ENCODE data around the gene TIGAR. TPM values are rescaled to one million over a fixed set of nuclear protein-coding genes. Genes with fewer than 3 reads are reported as not detected.

Gene TIGAR
- total RNA-seq, 1 experiment from 2014 or later, result 4.6 TPM

GRCh38 chr12:4289231-4289878, 31.7 kb upstream of the TIGAR start:
- ATAC-seq, result no peak
- Histone ChIP-seq H3K4me3 (ENCODE audit: low read length) (no peak overlapping the region), H3K4me1 (ENCODE audit: insufficient read depth, low read length) (no peaks in the 10 kb centered on the region), H3K27ac (ENCODE audit: low read length) (no peak overlapping the region), H3K9me2 (replicated peaks; ENCODE audit: low read length) (no peaks in the 10 kb centered on the region), H3K9me3 (ENCODE audit: low read length) (no peaks in the 10 kb centered on the region), H2AFZ (ENCODE audit: low read length) (no peak overlapping the region), H3F3A (ENCODE audit: low read length, unreplicated experiment) (no peaks in the 10 kb centered on the region), H3K79me2 (ENCODE audit: low read length) (no peaks in the 10 kb centered on the region), H4K20me1 (ENCODE audit: low read length) (no peaks in the 10 kb centered on the region), H3K4me2 (ENCODE audit: low read length) (no peak overlapping the region), H3K9ac (ENCODE audit: low read length) (no peak overlapping the region), H3K36me3 (ENCODE audit: low read depth, low read length) (no peaks in the 10 kb centered on the region), H3K27me3 (ENCODE audit: low read length) (peaks cover 53% of the 10 kb centered on the region)
- POLR2A ChIA-PET (ENCODE audit: unreplicated experiment), result no interaction called here
- CTCF ChIA-PET, result no interaction called here
- TF ChIP-seq EZH2phosphoT487 (IDR thresholded peaks at IDR 0.05; ENCODE audit: borderline replicate concordance, low read length) (no peak), EZH2 (IDR thresholded peaks at IDR 0.05; ENCODE audit: low read length, unreplicated experiment) (no peak), CTCF (conservative IDR thresholded peaks at IDR 0.05; ENCODE audit: low read depth, low read length) (no peak)
- DNase-seq, result no peak
- intact Hi-C loops (cut with micrococcal nuclease), result no loop called here
- no TSS peak for BruUV-seq (replicated peaks)

GRCh38 chr12:4289998-4290790, 30.8 kb upstream of the TIGAR start:
- Histone ChIP-seq H3K79me2 (ENCODE audit: low read length) (no peaks in the 10 kb centered on the region), H3K9me2 (replicated peaks; ENCODE audit: low read length) (no peaks in the 10 kb centered on the region), H3F3A (ENCODE audit: low read length, unreplicated experiment) (no peaks in the 10 kb centered on the region), H3K27ac (ENCODE audit: low read length) (no peak overlapping the region), H3K36me3 (ENCODE audit: low read depth, low read length) (no peaks in the 10 kb centered on the region), H3K4me2 (ENCODE audit: low read length) (no peak overlapping the region), H2AFZ (ENCODE audit: low read length) (no peak overlapping the region), H3K4me3 (ENCODE audit: low read length) (no peak overlapping the region), H3K27me3 (ENCODE audit: low read length) (peaks cover 59% of the 10 kb centered on the region), H3K9ac (ENCODE audit: low read length) (no peak overlapping the region), H3K9me3 (ENCODE audit: low read length) (no peaks in the 10 kb centered on the region), H4K20me1 (ENCODE audit: low read length) (no peaks in the 10 kb centered on the region), H3K4me1 (ENCODE audit: insufficient read depth, low read length) (no peaks in the 10 kb centered on the region)
- no TSS peak for BruUV-seq (replicated peaks)
- CTCF ChIA-PET, result no interaction called here
- TF ChIP-seq CTCF (conservative IDR thresholded peaks at IDR 0.05; ENCODE audit: low read depth, low read length) (no peak), EZH2 (IDR thresholded peaks at IDR 0.05; ENCODE audit: low read length, unreplicated experiment) (no peak), EZH2phosphoT487 (IDR thresholded peaks at IDR 0.05; ENCODE audit: borderline replicate concordance, low read length) (no peak)
- ATAC-seq, result no peak
- intact Hi-C loops (cut with micrococcal nuclease), result no loop called here
- DNase-seq, result no peak
- POLR2A ChIA-PET (ENCODE audit: unreplicated experiment), result no interaction called here

Data from PC-3 (cell line).